AG04450 (cell line): ENCODE measurements around the gene TNRC6A. TPM values are rescaled to one million over a fixed set of nuclear protein-coding genes. Genes with fewer than 3 reads are reported as not detected.
"Not testable (repeated sequence)": the region's sequence is repeated elsewhere in the genome, so short reads cannot be mapped to it uniquely, and the experiment has no call there.

Experiments
- CTCF ChIA-PET: fragments of 300-600, 350-600 bp; formaldehyde crosslinking; extraction: SDS; loops from one replicate; lab custom pipeline; 2022; ENCODE audit warnings: antibody characterized with exemption, inconsistent platforms; lab: Charles Lee
- POLR2A ChIA-PET: fragments of 350-600 bp; formaldehyde crosslinking; extraction: SDS; loops from one replicate; lab custom pipeline; 2021; ENCODE audit warnings: antibody characterized with exemption, inconsistent platforms; lab: Yijun Ruan, JAX
- DNase-seq: peaks from one replicate; pipeline ENCODE4 v3.0.0-alpha.2; 2011; ENCODE audit warnings: low read depth, low spot score
- H3K27ac ChIP-seq: one replicate; pipeline ENCODE4 v1.5.1; 2012; ENCODE audit warnings: low read depth, low read length, control low read depth
- H3K27me3 ChIP-seq: one replicate; pipeline ENCODE4 v1.6.0; 2012; ENCODE audit warnings: low read length; ENCODE audit not compliant: control insufficient read depth, insufficient read depth
- H3K4me3 ChIP-seq: 2 replicates; pipeline ENCODE4 v1.5.1; 2011; ENCODE audit warnings: mild to moderate bottlenecking, low read depth, low read length, control low read depth
- H3K9me3 ChIP-seq: 2 replicates; pipeline ENCODE4 v1.5.1; 2012; ENCODE audit warnings: low read length; ENCODE audit not compliant: control insufficient read depth, insufficient read depth
- CTCF ChIP-seq: IDR thresholded peaks from 2 replicates; pipeline ENCODE4 v1.5.1; 2011; ENCODE audit warnings: low read depth, low read length, control low read depth, inconsistent platforms
- polyA plus RNA-seq: library from polyadenylated mRNA; depleted of rRNA; stranded (reverse); fragments of >200 nt; gene quantifications from 2 replicates; pipeline ENCODE4 v1.2.3, GENCODE V29; 2011

The TNRC6A gene
- polyA plus RNA-seq, 1 experiment, result 76.2 TPM

- ChIA-PET POLR2A (interaction anchor here (0.6 to 0.8 kb wide), 2 partner anchors 11 to 39 kb away, joined by 4 to 6 read pairs; no protein-coding TSS in a partner anchor), CTCF (no interaction called here)
- Histone ChIP-seq H3K4me3 (no peak overlapping the region), H3K27me3 (no peaks in the 10 kb centered on the region), H3K27ac (no peak overlapping the region), H3K9me3 (no peaks in the 10 kb centered on the region)
- no peak for DNase-seq
- TF ChIP-seq CTCF, result no peak
These were observed 7.3 kb downstream of the TNRC6A start for GRCh38 chr16:24736758-24737157.

- no peak overlapping the region for H3K27ac ChIP-seq
- peak overlapping the region; percentile 11; the same call in 1 of the 2 replicates for H3K4me3 ChIP-seq
- CTCF ChIA-PET, result interaction anchor here (0.6 kb wide), 1 partner anchor 43 kb away, joined by 10 read pairs; no protein-coding TSS in a partner anchor
- TF ChIP-seq CTCF, result no peak
- POLR2A ChIA-PET, result interaction anchor here (0.6 to 0.8 kb wide), 2 partner anchors 11 to 40 kb away, joined by 4 to 6 read pairs; no protein-coding TSS in a partner anchor
- no peak for DNase-seq
- H3K27me3 ChIP-seq, result no peaks in the 10 kb centered on the region
- no peaks in the 10 kb centered on the region for H3K9me3 ChIP-seq
These were observed 8.0 kb downstream of the TNRC6A start for GRCh38 chr16:24737391-24737871.

GRCh38 chr16:24737916-24738594 lies 8.6 kb downstream of the TNRC6A start:
- H3K27ac ChIP-seq, result peak overlapping the region; percentile 41
- DNase-seq, result no peak
- no peaks in the 10 kb centered on the region for H3K27me3 ChIP-seq
- ChIA-PET CTCF (no interaction called here), POLR2A (no interaction called here)
- no peaks in the 10 kb centered on the region for H3K9me3 ChIP-seq
- TF ChIP-seq CTCF, result no peak
- no peak overlapping the region; the same call in none of the 2 replicates for H3K4me3 ChIP-seq

- Histone ChIP-seq H3K4me3 (no peak overlapping the region), H3K9me3 (no peaks in the 10 kb centered on the region), H3K27me3 (no peaks in the 10 kb centered on the region), H3K27ac (no peak overlapping the region)
- ChIA-PET POLR2A (no interaction called here), CTCF (interaction anchor here (0.6 kb wide), 1 partner anchor 53 kb away, joined by 3 read pairs; no protein-coding TSS in a partner anchor)
- no peak for TF ChIP-seq CTCF
- no peak for DNase-seq
These were observed 9.4 kb downstream of the TNRC6A start for GRCh38 chr16:24738895-24739294.

GRCh38 chr16:24741862-24742261 lies 12.4 kb downstream of the TNRC6A start:
- Histone ChIP-seq H3K9me3 (no peaks in the 10 kb centered on the region), H3K27me3 (no peaks in the 10 kb centered on the region), H3K4me3 (no peak overlapping the region), H3K27ac (no peak overlapping the region)
- POLR2A ChIA-PET, result no interaction called here
- CTCF ChIA-PET, result no interaction called here
- DNase-seq, result no peak
- no peak for TF ChIP-seq CTCF

GRCh38 chr16:24742610-24743009 lies 13.2 kb downstream of the TNRC6A start:
- POLR2A ChIA-PET, CTCF ChIA-PET, H3K27ac ChIP-seq, DNase-seq, H3K27me3 ChIP-seq, H3K4me3 ChIP-seq, H3K9me3 ChIP-seq: not testable (repeated sequence)
